ENCODE measurements around the gene NFKBIZ. TPM values are rescaled to one million over a fixed set of nuclear protein-coding genes. Genes with fewer than 3 reads are reported as not detected.

The NFKBIZ gene, protein sequence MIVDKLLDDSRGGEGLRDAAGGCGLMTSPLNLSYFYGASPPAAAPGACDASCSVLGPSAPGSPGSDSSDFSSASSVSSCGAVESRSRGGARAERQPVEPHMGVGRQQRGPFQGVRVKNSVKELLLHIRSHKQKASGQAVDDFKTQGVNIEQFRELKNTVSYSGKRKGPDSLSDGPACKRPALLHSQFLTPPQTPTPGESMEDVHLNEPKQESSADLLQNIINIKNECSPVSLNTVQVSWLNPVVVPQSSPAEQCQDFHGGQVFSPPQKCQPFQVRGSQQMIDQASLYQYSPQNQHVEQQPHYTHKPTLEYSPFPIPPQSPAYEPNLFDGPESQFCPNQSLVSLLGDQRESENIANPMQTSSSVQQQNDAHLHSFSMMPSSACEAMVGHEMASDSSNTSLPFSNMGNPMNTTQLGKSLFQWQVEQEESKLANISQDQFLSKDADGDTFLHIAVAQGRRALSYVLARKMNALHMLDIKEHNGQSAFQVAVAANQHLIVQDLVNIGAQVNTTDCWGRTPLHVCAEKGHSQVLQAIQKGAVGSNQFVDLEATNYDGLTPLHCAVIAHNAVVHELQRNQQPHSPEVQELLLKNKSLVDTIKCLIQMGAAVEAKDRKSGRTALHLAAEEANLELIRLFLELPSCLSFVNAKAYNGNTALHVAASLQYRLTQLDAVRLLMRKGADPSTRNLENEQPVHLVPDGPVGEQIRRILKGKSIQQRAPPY
- total RNA-seq, result 100 to 1,000 TPM in 2 of 3 donors, 10 to 100 TPM in 1; 52.2 to 694 (median 243) TPM

DNA sequence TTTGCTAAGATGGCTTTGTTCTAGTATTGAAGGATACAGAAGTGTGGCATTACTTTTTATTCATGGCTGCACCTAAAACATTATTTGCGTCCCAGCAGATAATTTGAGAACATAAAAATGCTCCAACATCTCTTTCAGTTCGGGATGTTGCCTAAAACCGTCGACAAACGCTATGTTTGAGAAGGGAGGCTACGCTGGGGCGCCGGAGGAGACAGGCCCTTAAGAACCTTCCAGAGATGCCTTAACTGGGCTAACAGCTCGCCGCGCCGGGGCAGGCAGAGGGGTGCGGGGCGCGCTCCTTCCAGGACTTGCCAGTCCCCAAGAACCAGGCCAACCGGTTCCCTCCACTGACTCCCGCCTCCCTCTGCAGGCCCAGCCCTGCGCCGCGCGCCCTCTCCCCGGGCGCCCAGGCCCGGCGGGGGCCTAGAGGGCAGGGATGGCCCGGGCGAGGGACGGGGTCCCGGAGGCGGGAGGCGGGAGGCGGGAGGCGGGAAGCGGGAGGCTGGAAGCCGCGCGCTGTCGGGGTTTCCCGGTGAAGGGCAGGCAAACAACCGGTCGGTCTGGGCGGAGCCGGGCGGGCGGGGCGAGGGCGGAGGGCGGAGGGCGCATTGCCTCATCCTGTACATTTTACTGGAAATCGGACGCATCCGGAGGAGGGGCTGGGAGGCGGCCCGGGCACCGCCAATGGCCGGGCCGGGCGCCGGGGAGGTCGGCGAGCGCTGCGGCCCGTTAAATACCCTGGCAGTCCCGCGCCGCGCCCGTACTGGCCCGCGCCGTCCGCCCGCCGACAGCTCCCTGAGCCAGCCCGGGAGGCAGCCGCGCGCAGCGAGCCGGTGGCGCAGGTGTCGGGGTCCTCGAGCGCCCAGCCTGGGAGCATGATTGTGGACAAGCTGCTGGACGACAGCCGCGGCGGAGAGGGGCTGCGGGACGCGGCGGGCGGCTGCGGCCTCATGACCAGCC lies at the start of gene NFKBIZ:
TSS of gene NFKBIZ (plus strand) at position 761 of the 960 bp plus-strand sequence. CDS start at position 876, 115 bp downstream.
- Histone ChIP-seq H3K4me3 (peak within 1 kb of the TSS; percentile 74 to 83 (median 79)), H3K27ac (peak within 1 kb of the TSS; percentile 96 to 98), H3K9me3 (no peaks in the 10 kb centered on the region), H3K27me3 (no peaks in the 10 kb centered on the region), H3K36me3 (peaks cover 9% of the 10 kb centered on the region), H3K4me1 (no peaks in the 10 kb centered on the region)
- TF ChIP-seq, protein P1, sequence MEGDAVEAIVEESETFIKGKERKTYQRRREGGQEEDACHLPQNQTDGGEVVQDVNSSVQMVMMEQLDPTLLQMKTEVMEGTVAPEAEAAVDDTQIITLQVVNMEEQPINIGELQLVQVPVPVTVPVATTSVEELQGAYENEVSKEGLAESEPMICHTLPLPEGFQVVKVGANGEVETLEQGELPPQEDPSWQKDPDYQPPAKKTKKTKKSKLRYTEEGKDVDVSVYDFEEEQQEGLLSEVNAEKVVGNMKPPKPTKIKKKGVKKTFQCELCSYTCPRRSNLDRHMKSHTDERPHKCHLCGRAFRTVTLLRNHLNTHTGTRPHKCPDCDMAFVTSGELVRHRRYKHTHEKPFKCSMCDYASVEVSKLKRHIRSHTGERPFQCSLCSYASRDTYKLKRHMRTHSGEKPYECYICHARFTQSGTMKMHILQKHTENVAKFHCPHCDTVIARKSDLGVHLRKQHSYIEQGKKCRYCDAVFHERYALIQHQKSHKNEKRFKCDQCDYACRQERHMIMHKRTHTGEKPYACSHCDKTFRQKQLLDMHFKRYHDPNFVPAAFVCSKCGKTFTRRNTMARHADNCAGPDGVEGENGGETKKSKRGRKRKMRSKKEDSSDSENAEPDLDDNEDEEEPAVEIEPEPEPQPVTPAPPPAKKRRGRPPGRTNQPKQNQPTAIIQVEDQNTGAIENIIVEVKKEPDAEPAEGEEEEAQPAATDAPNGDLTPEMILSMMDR (IDR thresholded peaks at IDR 0.05), result no peak
- TF ChIP-seq POLR2AphosphoS5 (IDR thresholded peaks at IDR 0.05), result peak; percentile 85 to 97 (median 94)
- TF ChIP-seq POLR2A (IDR thresholded peaks at IDR 0.05), result peak; percentile 46
- intact Hi-C loops (cut with DNase I; ENCODE audit: low total_unique reads), result no loop called here
- peak; percentile 96 for DNase-seq (ENCODE audit: low spot score in 2 of 2)

DNA sequence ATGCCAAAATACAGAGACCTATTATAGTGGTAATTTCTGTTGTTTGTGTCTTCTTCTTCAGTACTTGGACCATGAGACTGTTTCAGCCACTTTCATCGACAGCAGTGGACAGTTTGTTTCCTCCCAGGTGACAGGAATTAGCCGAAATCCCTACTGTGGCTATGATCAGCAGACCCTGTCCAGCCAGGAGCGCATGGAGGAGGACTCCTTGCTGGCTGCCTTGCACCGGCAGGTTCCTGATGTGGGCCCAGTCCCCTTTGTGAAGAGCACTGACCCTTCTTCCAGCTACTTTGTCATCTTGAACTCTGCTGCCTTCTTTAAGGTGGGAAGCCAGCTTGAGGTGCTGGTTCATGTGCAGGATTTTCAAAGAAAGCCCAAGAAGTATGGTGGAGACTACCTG lies 48.1 kb upstream of the NFKBIZ start:
- Histone ChIP-seq H3K27me3 (no peaks in the 10 kb centered on the region), H3K36me3 (no peaks in the 10 kb centered on the region), H3K4me1 (no peaks in the 10 kb centered on the region), H3K4me3 (no peak overlapping the region), H3K27ac (no peak overlapping the region), H3K9me3 (no peaks in the 10 kb centered on the region)
- DNase-seq (ENCODE audit: low spot score in 2 of 2), result no peak
- TF ChIP-seq, protein P1 (IDR thresholded peaks at IDR 0.05), result no peak
- TF ChIP-seq POLR2A (IDR thresholded peaks at IDR 0.05) (no peak), POLR2AphosphoS5 (IDR thresholded peaks at IDR 0.05) (no peak)
- intact Hi-C loops (cut with DNase I; ENCODE audit: low total_unique reads), result no loop called here

DNA sequence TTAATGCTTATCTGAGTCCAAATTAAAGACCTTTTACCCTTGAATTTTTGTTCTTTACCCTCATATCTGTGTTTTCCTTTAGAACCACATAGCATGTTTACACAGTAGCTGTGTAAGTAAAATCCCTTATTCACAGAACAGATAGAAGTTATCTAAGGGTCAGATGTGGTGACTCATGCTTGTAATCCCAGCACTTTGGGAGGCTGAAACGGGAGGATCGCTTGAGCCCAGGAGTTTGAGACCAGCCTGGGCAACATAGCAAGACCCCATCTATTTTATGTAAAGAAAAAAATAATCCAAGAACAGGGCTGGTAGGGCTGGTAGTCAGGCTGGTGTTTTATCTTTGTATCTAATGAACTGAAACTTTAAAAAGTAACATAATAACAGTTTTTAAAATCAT lies 47.1 kb upstream of the NFKBIZ start:
- no peak for DNase-seq (ENCODE audit: low spot score in 2 of 2)
- intact Hi-C loops (cut with DNase I; ENCODE audit: low total_unique reads), result no loop called here
- Histone ChIP-seq H3K36me3 (no peaks in the 10 kb centered on the region), H3K27ac (no peak overlapping the region), H3K9me3 (no peaks in the 10 kb centered on the region), H3K4me1 (no peaks in the 10 kb centered on the region), H3K4me3 (no peak overlapping the region), H3K27me3 (no peaks in the 10 kb centered on the region)
- TF ChIP-seq, protein P1 (IDR thresholded peaks at IDR 0.05), result no peak
- TF ChIP-seq POLR2AphosphoS5 (IDR thresholded peaks at IDR 0.05) (no peak), POLR2A (IDR thresholded peaks at IDR 0.05) (no peak)

DNA sequence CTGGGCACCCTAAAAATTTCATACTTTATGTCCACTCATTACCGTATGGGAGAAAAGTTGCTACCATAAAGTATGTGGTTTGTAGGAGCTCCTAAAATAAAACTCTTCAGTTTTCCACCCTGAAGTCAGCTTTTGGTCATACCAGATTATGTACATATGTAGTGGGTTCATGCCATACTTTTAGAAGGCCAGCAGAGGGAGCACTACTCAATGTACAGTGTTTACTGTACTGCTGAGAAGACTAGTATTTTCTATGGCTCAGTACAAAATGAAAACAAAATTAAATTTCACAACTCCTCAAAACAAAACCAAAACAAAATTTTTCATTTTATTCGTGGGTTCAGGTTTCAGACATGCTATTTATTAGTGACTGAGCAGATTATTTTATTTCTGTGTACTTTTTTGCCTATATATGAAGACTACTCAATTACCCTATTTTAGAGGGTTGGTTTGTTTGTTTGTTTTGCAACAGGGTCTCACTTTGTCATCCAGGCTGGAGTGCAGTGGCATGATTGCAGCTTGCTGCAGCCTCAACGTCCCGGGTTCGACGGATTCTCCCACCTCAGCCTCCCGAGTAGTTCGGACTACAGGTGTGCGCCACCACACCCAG lies 46.0 kb upstream of the NFKBIZ start:
- Histone ChIP-seq H3K27me3 (no peaks in the 10 kb centered on the region), H3K4me1 (no peaks in the 10 kb centered on the region), H3K4me3 (no peak overlapping the region), H3K9me3 (no peaks in the 10 kb centered on the region), H3K27ac (no peak overlapping the region), H3K36me3 (no peaks in the 10 kb centered on the region)
- intact Hi-C loops (cut with DNase I; ENCODE audit: low total_unique reads), result no loop called here
- TF ChIP-seq, protein P1 (IDR thresholded peaks at IDR 0.05), result peak; percentile 51 to 77 (median 76)
- TF ChIP-seq POLR2AphosphoS5 (IDR thresholded peaks at IDR 0.05) (no peak), POLR2A (IDR thresholded peaks at IDR 0.05) (no peak)
- no peak for DNase-seq (ENCODE audit: low spot score in 2 of 2)
